ENCODE results near the gene CPD. TPM values are rescaled to one million over a fixed set of nuclear protein-coding genes. Genes with fewer than 3 reads are reported as not detected.

CPD gene
- total and polyA plus RNA-seq, 2 of the 13 experiments (the other 11 are each of a cell fraction or from before 2014, with no cell fraction given): 46.1 to 72.3 TPM

DNA sequence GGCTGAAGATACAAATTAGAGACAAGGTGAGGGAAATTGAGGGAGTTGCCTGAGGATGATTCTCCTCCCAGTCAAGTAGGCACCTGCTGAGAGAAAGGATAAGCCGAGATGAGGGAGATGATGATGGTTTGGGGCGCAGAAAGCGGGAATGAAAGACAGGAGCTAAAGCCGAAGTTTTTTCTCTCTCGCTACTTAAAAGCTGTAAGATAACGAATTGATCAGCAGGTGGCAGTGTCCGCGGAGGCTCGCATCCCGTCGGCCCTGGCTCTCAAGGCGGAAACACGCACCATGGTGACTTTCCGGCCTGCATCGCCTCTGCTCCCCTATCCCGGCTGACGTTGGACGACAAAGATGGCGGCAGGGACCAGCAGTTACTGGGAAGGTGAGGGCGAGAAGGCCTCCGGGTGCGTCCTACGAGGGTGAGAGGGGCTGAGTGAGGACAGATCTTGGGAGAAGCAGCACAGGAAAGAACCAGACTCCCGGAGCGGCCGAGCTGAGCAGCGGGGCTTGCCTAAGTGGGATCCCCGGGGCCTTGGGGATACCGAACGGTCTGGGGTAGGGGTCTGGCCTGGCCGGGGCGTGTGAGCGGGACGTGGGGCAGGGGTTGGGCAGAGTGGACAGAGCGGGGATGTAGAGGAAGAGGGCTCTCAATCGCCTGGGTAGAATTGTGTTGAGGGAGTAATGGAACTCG, 98.5 kb downstream of the CPD start, which contains the start of gene GOSR1 (continued):
- no peak for TF ChIP-seq ATF7 (IDR thresholded peaks at IDR 0.05)
- TF ChIP-seq ATF7 (CRISPR knock-in tag; IDR thresholded peaks at IDR 0.05): no peak
- TF ChIP-seq ZFP82 (CRISPR knock-in tag; IDR thresholded peaks at IDR 0.05; ENCODE audit: borderline replicate concordance): peak; percentile 91
- peak; percentile 56; the same call in 1 of the 2 replicates for TF ChIP-seq ZNF224 (CRISPR knock-in tag; IDR thresholded peaks at IDR 0.05)
- TF ChIP-seq ZNF230 (CRISPR knock-in tag; IDR thresholded peaks at IDR 0.05): peak; percentile 71; the same call in 1 of the 2 replicates
- TF ChIP-seq KMT2A (CRISPR knock-in tag; IDR thresholded peaks at IDR 0.05): peak; percentile 97
- TF ChIP-seq ETV5 (CRISPR knock-in tag; IDR thresholded peaks at IDR 0.05; ENCODE audit: borderline replicate concordance): peak; percentile 82
- TF ChIP-seq RFXAP (CRISPR knock-in tag; IDR thresholded peaks at IDR 0.05; ENCODE audit: borderline replicate concordance): peak; percentile 88
- TF ChIP-seq MIXL1 (CRISPR knock-in tag; IDR thresholded peaks at IDR 0.05): peak; percentile 95
- TF ChIP-seq ZBTB33 (CRISPR knock-in tag; IDR thresholded peaks at IDR 0.05): peak; percentile 49; the same call in 1 of the 2 replicates
- TF ChIP-seq, protein P1, sequence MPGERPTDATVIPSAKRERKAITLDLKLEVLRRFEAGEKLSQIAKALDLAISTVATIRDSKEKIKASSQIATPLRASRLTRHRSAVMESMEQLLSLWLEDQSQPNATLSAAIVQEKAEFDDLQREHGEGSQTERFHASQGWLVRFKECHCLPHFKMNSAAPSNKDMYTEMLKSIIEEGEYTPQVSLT (CRISPR knock-in tag; IDR thresholded peaks at IDR 0.05; ENCODE audit: borderline replicate concordance, low read depth): no peak
- TF ChIP-seq, protein P2, sequence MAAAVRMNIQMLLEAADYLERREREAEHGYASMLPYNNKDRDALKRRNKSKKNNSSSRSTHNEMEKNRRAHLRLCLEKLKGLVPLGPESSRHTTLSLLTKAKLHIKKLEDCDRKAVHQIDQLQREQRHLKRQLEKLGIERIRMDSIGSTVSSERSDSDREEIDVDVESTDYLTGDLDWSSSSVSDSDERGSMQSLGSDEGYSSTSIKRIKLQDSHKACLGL (CRISPR knock-in tag; IDR thresholded peaks at IDR 0.05): peak; percentile 52; the same call in 1 of the 2 replicates
- peak; percentile 88 for TF ChIP-seq MXD3 (CRISPR knock-in tag; IDR thresholded peaks at IDR 0.05)
- TF ChIP-seq ZNF383 (CRISPR knock-in tag; IDR thresholded peaks at IDR 0.05; ENCODE audit: borderline replicate concordance): no peak
- TF ChIP-seq, protein P3, sequence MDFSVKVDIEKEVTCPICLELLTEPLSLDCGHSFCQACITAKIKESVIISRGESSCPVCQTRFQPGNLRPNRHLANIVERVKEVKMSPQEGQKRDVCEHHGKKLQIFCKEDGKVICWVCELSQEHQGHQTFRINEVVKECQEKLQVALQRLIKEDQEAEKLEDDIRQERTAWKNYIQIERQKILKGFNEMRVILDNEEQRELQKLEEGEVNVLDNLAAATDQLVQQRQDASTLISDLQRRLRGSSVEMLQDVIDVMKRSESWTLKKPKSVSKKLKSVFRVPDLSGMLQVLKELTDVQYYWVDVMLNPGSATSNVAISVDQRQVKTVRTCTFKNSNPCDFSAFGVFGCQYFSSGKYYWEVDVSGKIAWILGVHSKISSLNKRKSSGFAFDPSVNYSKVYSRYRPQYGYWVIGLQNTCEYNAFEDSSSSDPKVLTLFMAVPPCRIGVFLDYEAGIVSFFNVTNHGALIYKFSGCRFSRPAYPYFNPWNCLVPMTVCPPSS (IDR thresholded peaks at IDR 0.05): no peak
- TF ChIP-seq THAP11 (CRISPR knock-in tag; IDR thresholded peaks at IDR 0.05): peak; percentile 95
- no peak for TF ChIP-seq CCAR2 (optimal IDR thresholded peaks at IDR 0.05; ENCODE audit: low read depth, low read length)
- TF ChIP-seq ATF7-NPFF (CRISPR knock-in tag; IDR thresholded peaks at IDR 0.05; ENCODE audit: low read depth): peak; percentile 56; the same call in 1 of the 2 replicates
- TF ChIP-seq ZSCAN9 (CRISPR knock-in tag; IDR thresholded peaks at IDR 0.05; ENCODE audit: borderline replicate concordance): peak; percentile 88
- peak; percentile 96 for TF ChIP-seq ERF (CRISPR knock-in tag; IDR thresholded peaks at IDR 0.05)
- TF ChIP-seq U2AF2 (IDR thresholded peaks at IDR 0.05; ENCODE audit: low read depth, low read length): no peak
- no peak for TF ChIP-seq GTF3A (CRISPR knock-in tag; conservative IDR thresholded peaks at IDR 0.05)
- TF ChIP-seq, protein P4, sequence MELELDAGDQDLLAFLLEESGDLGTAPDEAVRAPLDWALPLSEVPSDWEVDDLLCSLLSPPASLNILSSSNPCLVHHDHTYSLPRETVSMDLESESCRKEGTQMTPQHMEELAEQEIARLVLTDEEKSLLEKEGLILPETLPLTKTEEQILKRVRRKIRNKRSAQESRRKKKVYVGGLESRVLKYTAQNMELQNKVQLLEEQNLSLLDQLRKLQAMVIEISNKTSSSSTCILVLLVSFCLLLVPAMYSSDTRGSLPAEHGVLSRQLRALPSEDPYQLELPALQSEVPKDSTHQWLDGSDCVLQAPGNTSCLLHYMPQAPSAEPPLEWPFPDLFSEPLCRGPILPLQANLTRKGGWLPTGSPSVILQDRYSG (CRISPR knock-in tag; IDR thresholded peaks at IDR 0.05): peak; percentile 80; the same call in 1 of the 2 replicates
- TF ChIP-seq ZNF558 (CRISPR knock-in tag; IDR thresholded peaks at IDR 0.05; ENCODE audit: borderline replicate concordance): 0 out of 2 replicates have a peak, but pooled peaks have one; percentile 56
- 0 out of 2 replicates have a peak, but pooled peaks have one; percentile 51 for TF ChIP-seq ZNF75D (CRISPR knock-in tag; IDR thresholded peaks at IDR 0.05; ENCODE audit: borderline replicate concordance)
- TF ChIP-seq SNAPC2 (CRISPR knock-in tag; IDR thresholded peaks at IDR 0.05): peak; percentile 52; the same call in 1 of the 2 replicates
